IPS DF 6.9 (cell line): ENCODE data around the gene BEND7.

Experiments used
- DNase-seq: peaks from one replicate; pipeline ENCODE4 v3.0.0-alpha.2; 2013; ENCODE audit warnings: low read depth, low spot score
- H3K27ac ChIP-seq: one replicate; pipeline ENCODE4 v1.5.1; 2013; ENCODE audit warnings: low read length, control low read depth
- H3K27me3 ChIP-seq: 2 replicates; pipeline ENCODE4 v1.6.1; 2013; ENCODE audit warnings: mild to moderate bottlenecking, low read length; ENCODE audit not compliant: control insufficient read depth, insufficient read depth
- H3K36me3 ChIP-seq: 2 replicates; pipeline ENCODE4 v1.6.1; 2013; ENCODE audit warnings: low read length; ENCODE audit not compliant: control insufficient read depth, insufficient read depth
- H3K4me1 ChIP-seq: 2 replicates; pipeline ENCODE4 v1.6.1; 2013; ENCODE audit warnings: low read length; ENCODE audit not compliant: control insufficient read depth, insufficient read depth
- H3K4me3 ChIP-seq: 2 replicates; pipeline ENCODE4 v1.5.1; 2013; ENCODE audit warnings: mild to moderate bottlenecking, low read length
- H3K9me3 ChIP-seq: 2 replicates; pipeline ENCODE4 v1.6.1; 2013; ENCODE audit warnings: low read length, inconsistent platforms; ENCODE audit not compliant: control insufficient read depth, insufficient read depth
- WGBS: extraction: QIAGEN DNeasy Blood & Tissue Kit; methylation state at CpG from one replicate; pipeline ENCODE4 v1.1.7; 2013; ENCODE audit warnings: mixed read lengths, missing lambda C conversion rate; ENCODE audit not compliant: insufficient read length, insufficient coverage; 5-methylcytosine and 5-hydroxymethylcytosine counted together

BEND7 gene

GRCh38 chr10:13503745-13504463 lies 24.9 kb downstream of the BEND7 start:
- DNase-seq, result no peak
- no peaks in the 10 kb centered on the region for H3K9me3 ChIP-seq
- no CpG with 5 or more reads among the region's 11 CpGs for WGBS

GRCh38 chr10:13502380-13502779 lies 26.4 kb downstream of the BEND7 start:
- Histone ChIP-seq H3K4me3 (no peak overlapping the region), H3K27me3 (no peaks in the 10 kb centered on the region), H3K9me3 (no peaks in the 10 kb centered on the region), H3K27ac (no peak overlapping the region), H3K36me3 (no peaks in the 10 kb centered on the region), H3K4me1 (no peaks in the 10 kb centered on the region)
- no peak for DNase-seq
- WGBS, result no CpG with 5 or more reads among the region's 9 CpGs

More at GRCh38 chr10:13503745-13504463, 24.9 kb downstream of the BEND7 start:
- Histone ChIP-seq H3K4me1 (no peaks in the 10 kb centered on the region), H3K36me3 (no peaks in the 10 kb centered on the region), H3K27ac (no peak overlapping the region), H3K27me3 (no peaks in the 10 kb centered on the region), H3K4me3 (no peak overlapping the region)

GRCh38 chr10:13500201-13500600 lies 28.6 kb downstream of the BEND7 start:
- no peak overlapping the region for H3K27ac ChIP-seq
- no CpG with 5 or more reads among the region's 9 CpGs for WGBS

GRCh38 chr10:13499150-13499549 lies 29.7 kb downstream of the BEND7 start:
- no peaks in the 10 kb centered on the region for H3K27me3 ChIP-seq
- WGBS, result no CpG with 5 or more reads among the region's 5 CpGs
- no peak for DNase-seq
- H3K4me3 ChIP-seq, result no peak overlapping the region
- H3K9me3 ChIP-seq, result no peaks in the 10 kb centered on the region
- no peaks in the 10 kb centered on the region for H3K36me3 ChIP-seq
- no peak overlapping the region for H3K27ac ChIP-seq
- H3K4me1 ChIP-seq, result no peaks in the 10 kb centered on the region

More at GRCh38 chr10:13500201-13500600, 28.6 kb downstream of the BEND7 start:
- Histone ChIP-seq H3K27me3 (no peaks in the 10 kb centered on the region), H3K4me1 (no peaks in the 10 kb centered on the region), H3K36me3 (no peaks in the 10 kb centered on the region), H3K9me3 (no peaks in the 10 kb centered on the region), H3K4me3 (no peak overlapping the region)
- no peak for DNase-seq

GRCh38 chr10:13496931-13497330 lies 31.9 kb downstream of the BEND7 start:
- no peak for DNase-seq
- H3K4me3 ChIP-seq, result no peak overlapping the region
- H3K36me3 ChIP-seq, result no peaks in the 10 kb centered on the region
- H3K9me3 ChIP-seq, result no peaks in the 10 kb centered on the region
- H3K27ac ChIP-seq, result no peak overlapping the region
- H3K4me1 ChIP-seq, result no peaks in the 10 kb centered on the region
- H3K27me3 ChIP-seq, result no peaks in the 10 kb centered on the region
- no CpG with 5 or more reads among the region's 8 CpGs for WGBS

GRCh38 chr10:13496164-13496563 lies 32.6 kb downstream of the BEND7 start:
- DNase-seq, result no peak
- Histone ChIP-seq H3K9me3 (no peaks in the 10 kb centered on the region), H3K27ac (no peak overlapping the region), H3K4me1 (no peaks in the 10 kb centered on the region), H3K27me3 (no peaks in the 10 kb centered on the region), H3K36me3 (no peaks in the 10 kb centered on the region), H3K4me3 (no peak overlapping the region)
- WGBS, result no CpG with 5 or more reads among the region's 8 CpGs

GRCh38 chr10:13492493-13493180 lies 36.2 kb downstream of the BEND7 start:
- Histone ChIP-seq H3K27me3 (no peaks in the 10 kb centered on the region), H3K36me3 (no peaks in the 10 kb centered on the region), H3K4me3 (no peak overlapping the region), H3K9me3 (no peaks in the 10 kb centered on the region), H3K4me1 (no peaks in the 10 kb centered on the region), H3K27ac (no peak overlapping the region)
- DNase-seq, result no peak
- no CpG with 5 or more reads among the region's 16 CpGs for WGBS

GRCh38 chr10:13491747-13492360 lies 37.0 kb downstream of the BEND7 start:
- no peak for DNase-seq
- H3K36me3 ChIP-seq, result no peaks in the 10 kb centered on the region
- no peak overlapping the region for H3K4me3 ChIP-seq
- no CpG with 5 or more reads among the region's 9 CpGs for WGBS
- H3K27ac ChIP-seq, result no peak overlapping the region
- H3K9me3 ChIP-seq, result no peaks in the 10 kb centered on the region
- no peaks in the 10 kb centered on the region for H3K4me1 ChIP-seq
- no peaks in the 10 kb centered on the region for H3K27me3 ChIP-seq

- no peak overlapping the region for H3K4me3 ChIP-seq
- no peak for DNase-seq
- H3K36me3 ChIP-seq, result no peaks in the 10 kb centered on the region
- H3K27ac ChIP-seq, result no peak overlapping the region
- H3K27me3 ChIP-seq, result no peaks in the 10 kb centered on the region
- no peaks in the 10 kb centered on the region for H3K9me3 ChIP-seq
- WGBS, result no CpG with 5 or more reads among the region's 5 CpGs
- H3K4me1 ChIP-seq, result no peaks in the 10 kb centered on the region
These were observed 38.3 kb downstream of the BEND7 start for GRCh38 chr10:13490503-13490902.

- no peak overlapping the region for H3K27ac ChIP-seq
- H3K9me3 ChIP-seq, result no peaks in the 10 kb centered on the region
- no peak for DNase-seq
- H3K4me3 ChIP-seq, result no peak overlapping the region
- H3K27me3 ChIP-seq, result no peaks in the 10 kb centered on the region
- no peaks in the 10 kb centered on the region for H3K36me3 ChIP-seq
- WGBS, result no CpG with 5 or more reads among the region's 7 CpGs
- H3K4me1 ChIP-seq, result no peaks in the 10 kb centered on the region
These were observed 39.7 kb downstream of the BEND7 start for GRCh38 chr10:13489035-13489599.
